SU-DHL-6 (cell line): Measurements from ENCODE around the gene GRIA1.
"Not testable (repeated sequence)": the region's sequence is repeated elsewhere in the genome, so short reads cannot be mapped to it uniquely, and the experiment has no call there.

Experiments used
- H2AFZ ChIP-seq: fragments of 200-600 bp; sonication (generic); 2 replicates; pipeline ENCODE4 v1.6.1; 2014; ENCODE audit warnings: low read depth, mild to moderate bottlenecking, moderate library complexity, mixed read lengths, antibody characterized with exemption, low read length; ENCODE audit not compliant: severe bottlenecking
- H3F3A ChIP-seq: fragments of 200-600 bp; shearing (Covaris generic); 2 replicates; pipeline ENCODE4 v1.6.0; 2016; ENCODE audit warnings: antibody characterized with exemption, mild to moderate bottlenecking; ENCODE audit not compliant: insufficient read depth
- H3K27ac ChIP-seq: fragments of 200-600 bp; sonication (generic); 2 replicates; pipeline ENCODE4 v1.5.1; 2016; ENCODE audit warnings: low read depth, mild to moderate bottlenecking, low read length, moderate library complexity, mixed read lengths
- H3K27me3 ChIP-seq: fragments of 200-600 bp; sonication (generic), shearing (Covaris generic); 2 replicates; pipeline ENCODE4 v1.6.0; 2014; ENCODE audit warnings: mild to moderate bottlenecking, low read length
- H3K36me3 ChIP-seq: fragments of 200-600 bp; sonication (generic); 2 replicates; pipeline ENCODE4 v1.6.1; 2014; ENCODE audit warnings: mild to moderate bottlenecking, low read length, mixed read lengths
- H3K4me2 ChIP-seq: fragments of 300-600, 200-600 bp; shearing (Covaris generic), sonication (generic); 2 replicates; pipeline ENCODE4 v1.6.0; 2014; ENCODE audit warnings: low read length, low read depth, mild to moderate bottlenecking; ENCODE audit not compliant: poor library complexity, severe bottlenecking
- H3K4me3 ChIP-seq: fragments of 200-600 bp; sonication (generic); 2 replicates; pipeline ENCODE4 v1.5.1; 2014; ENCODE audit warnings: antibody characterized with exemption, low read length, mild to moderate bottlenecking, mixed read lengths; ENCODE audit not compliant: insufficient read depth, poor library complexity, severe bottlenecking
- H3K79me2 ChIP-seq: fragments of 200-600 bp; sonication (generic); 2 replicates; pipeline ENCODE4 v1.6.1; 2014; ENCODE audit warnings: mild to moderate bottlenecking, low read length, moderate library complexity; ENCODE audit not compliant: insufficient read depth
- H3K9ac ChIP-seq: fragments of 200-600 bp; sonication (generic); 2 replicates; pipeline ENCODE4 v1.7.0; 2014; ENCODE audit warnings: mild to moderate bottlenecking, low read length
- H3K9me2 ChIP-seq: fragments of 200-600 bp; sonication (generic); replicated peaks from 2 replicates; pipeline ENCODE4 v1.6.1; 2014; ENCODE audit warnings: low read length; ENCODE audit not compliant: insufficient read depth
- H3K9me3 ChIP-seq: fragments of 200-600 bp; sonication (generic); 2 replicates; pipeline ENCODE4 v1.6.1; 2014; ENCODE audit warnings: low read length, mixed read lengths; ENCODE audit not compliant: insufficient read depth
- H4K20me1 ChIP-seq: fragments of 200-600 bp; sonication (generic); 2 replicates; pipeline ENCODE4 v1.6.1; 2014; ENCODE audit warnings: low read depth, mild to moderate bottlenecking, antibody characterized with exemption, low read length, moderate library complexity, mixed read lengths
- CTCF ChIP-seq: fragments of 200-600 bp; sonication (generic); IDR thresholded peaks from one replicate; pipeline ENCODE4 v1.5.1; 2017; ENCODE audit warnings: antibody characterized with exemption, mild to moderate bottlenecking, low read length, moderate library complexity; ENCODE audit not compliant: insufficient read depth, poor library complexity, severe bottlenecking
- EZH2phosphoT487 ChIP-seq: fragments of 200-600 bp; sonication (generic), shearing (Covaris generic); conservative IDR thresholded peaks from 2 replicates; pipeline ENCODE4 v1.6.1; 2018; ENCODE audit warnings: mild to moderate bottlenecking, antibody characterized with exemption, low read length, moderate library complexity, mixed read lengths

Gene GRIA1

DNA sequence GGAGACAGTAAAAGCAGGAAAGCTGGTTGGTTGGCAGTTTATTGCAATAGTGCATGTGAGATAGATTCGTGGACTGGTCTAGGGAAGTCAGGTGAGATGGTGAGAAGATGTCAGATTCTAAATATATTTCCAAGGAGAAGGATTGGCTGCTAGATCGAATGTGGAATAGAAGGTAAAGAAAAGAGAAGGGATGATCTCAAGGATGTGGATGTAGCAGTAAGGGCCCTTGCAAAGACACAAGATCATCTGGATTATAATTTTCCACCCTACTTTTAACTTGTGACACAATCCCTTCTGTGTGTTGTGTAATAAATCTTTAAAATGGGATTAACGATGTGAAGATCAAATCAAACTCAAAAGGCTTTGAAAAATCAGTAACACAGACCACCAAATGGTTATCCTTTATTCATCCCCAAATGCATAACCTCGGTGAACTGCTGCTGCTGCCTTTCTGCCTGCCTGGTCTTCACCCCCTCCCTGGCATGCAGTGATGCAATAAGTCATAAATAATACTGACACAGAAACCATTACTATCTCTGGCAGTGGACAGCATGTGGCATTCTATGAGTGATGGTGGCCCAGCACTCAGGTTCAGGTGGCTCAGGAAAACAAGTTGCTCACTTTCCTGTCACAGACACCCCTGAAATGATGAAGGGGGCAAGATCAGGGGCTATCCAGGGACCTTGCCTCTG, 369.9 kb downstream of the GRIA1 start:
- Histone ChIP-seq H3F3A (no peaks in the 10 kb centered on the region), H2AFZ (no peak overlapping the region), H4K20me1 (no peaks in the 10 kb centered on the region), H3K9me3 (no peaks in the 10 kb centered on the region), H3K27ac (no peak overlapping the region), H3K27me3 (no peaks in the 10 kb centered on the region), H3K4me3 (no peak overlapping the region), H3K4me2 (no peak overlapping the region), H3K9me2 (no peaks in the 10 kb centered on the region), H3K9ac (no peak overlapping the region), H3K79me2 (no peaks in the 10 kb centered on the region), H3K36me3 (no peaks in the 10 kb centered on the region)
- no peak for TF ChIP-seq CTCF
- TF ChIP-seq EZH2phosphoT487: no peak

DNA sequence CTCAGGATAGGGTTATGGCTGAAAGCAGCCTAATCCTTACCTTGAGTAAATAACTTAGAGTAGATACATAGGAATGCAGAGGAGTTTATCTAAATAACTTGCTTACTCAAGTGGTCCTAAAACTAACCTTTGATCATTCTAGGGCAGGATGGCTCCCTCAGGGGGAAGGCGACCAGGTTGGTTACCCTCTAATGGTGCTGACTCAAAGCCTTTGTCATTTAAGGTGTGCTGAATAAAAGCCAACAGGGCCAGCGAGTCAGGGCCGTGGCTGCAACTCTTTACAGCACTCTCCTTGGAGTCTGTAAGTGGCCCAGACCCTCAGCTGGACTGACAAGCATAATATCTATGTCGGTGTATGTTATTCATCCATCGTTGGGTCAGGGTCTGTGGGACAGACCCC, 372.4 kb downstream of the GRIA1 start:
- not testable (repeated sequence) for H3K79me2 ChIP-seq, H3K4me3 ChIP-seq, H3K27me3 ChIP-seq, H3K36me3 ChIP-seq, H3K27ac ChIP-seq, H4K20me1 ChIP-seq, H3K9me3 ChIP-seq, H3K9ac ChIP-seq, H2AFZ ChIP-seq, H3K9me2 ChIP-seq, H3K4me2 ChIP-seq, H3F3A ChIP-seq
